Measurements from ENCODE around the gene SLC36A4. TPM values are rescaled to one million over a fixed set of nuclear protein-coding genes. Genes with fewer than 3 reads are reported as not detected.

SLC36A4 gene
- total and polyA plus RNA-seq, 11 donors, result 2.6 to 22.4 (median 7.4) TPM

DNA sequence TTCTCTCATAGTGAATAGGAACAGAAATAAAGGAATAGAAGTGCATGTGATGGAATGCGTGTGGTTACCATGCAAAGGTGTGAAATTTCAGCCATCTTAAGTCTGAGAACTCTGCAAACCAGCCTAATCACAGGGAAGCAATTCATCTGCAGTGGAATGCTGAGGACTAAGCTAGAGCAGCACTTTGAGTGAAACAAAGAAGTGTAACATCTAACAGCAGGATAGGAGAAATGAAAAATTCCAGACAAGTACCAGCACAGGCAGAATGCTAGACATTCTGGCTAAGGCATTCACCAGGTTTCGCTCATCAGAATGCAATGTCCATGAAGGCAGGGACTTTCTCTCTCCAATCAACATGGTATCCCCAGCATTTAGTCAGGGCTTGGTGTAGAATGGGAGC, 41.2 kb upstream of the SLC36A4 start:
- H3K4me1 ChIP-seq, result peaks cover 0 to 2% (median 0%) of the 10 kb centered on the region in 12 donors
- ATAC-seq, result no peak
- intact Hi-C loops (cut with DNase I), result loop anchor here in 3 of 10 donors (5.0 to 10.0 kb wide), 3 partner anchors 236 to 1266 kb away; partner anchors contain the start of gene SMCO4 (in 2 of the 3)
- 92 to 96% (median 94%) methylated on average over 2 of the region's 2 CpGs for WGBS, 4 donors
- no peaks in the 10 kb centered on the region for H3K9me3 ChIP-seq
- peaks cover 0 to 1% (median 0%) of the 10 kb centered on the region in 9 donors for H3K27me3 ChIP-seq
- H3K36me3 ChIP-seq, result no peaks in the 10 kb centered on the region
- H3K27ac ChIP-seq, result no peak overlapping the region
- DNase-seq, result no peak
- no peak overlapping the region for H3K4me3 ChIP-seq
- TF ChIP-seq POLR2A (IDR thresholded peaks at IDR 0.05) (no peak), CTCF (IDR thresholded peaks at IDR 0.05) (no peak)

DNA sequence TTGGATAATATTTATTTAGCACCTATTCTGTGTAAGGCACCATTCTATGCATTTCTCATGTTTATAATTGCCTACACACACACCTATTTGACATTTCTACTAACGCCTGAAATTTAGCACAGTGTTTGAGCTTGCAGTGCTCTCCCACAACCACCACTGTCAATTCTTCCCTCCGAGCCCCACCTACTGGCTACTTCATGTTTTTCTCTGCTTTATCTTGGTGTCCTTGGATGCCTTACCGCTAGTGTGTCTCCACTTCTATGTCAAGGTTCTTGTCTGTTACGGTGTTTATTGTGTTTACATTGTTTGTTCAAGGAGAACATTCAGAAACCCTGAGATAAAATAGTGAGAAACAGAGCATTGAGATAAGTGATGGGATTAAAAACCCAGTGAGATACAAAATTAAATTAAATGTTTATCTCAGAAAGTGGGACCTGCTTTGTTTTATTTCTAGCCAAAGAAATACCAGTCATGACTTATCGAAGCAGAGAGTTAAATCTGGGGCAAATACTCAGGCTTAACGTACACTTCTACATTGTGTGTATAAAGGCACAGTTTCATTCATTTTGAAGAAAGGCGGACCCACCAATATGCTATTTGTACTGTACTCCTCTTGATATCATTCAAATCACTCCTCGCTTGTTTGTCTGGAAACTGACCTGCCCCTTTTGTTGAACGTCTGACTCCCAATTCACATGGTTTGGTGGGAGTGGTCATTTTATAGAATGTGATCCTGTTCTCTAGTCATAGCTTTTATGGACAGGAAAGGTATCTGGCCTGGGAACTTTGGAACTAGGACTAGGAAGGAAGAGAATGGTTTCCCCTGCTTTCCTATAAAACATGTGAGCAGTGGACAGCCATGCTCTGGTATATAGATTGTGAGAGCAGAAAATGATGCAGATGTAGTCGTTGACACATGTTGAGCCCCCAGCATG, 39.2 kb upstream of the SLC36A4 start:
- Histone ChIP-seq H3K27me3 (peaks cover 0 to 3% (median 0%) of the 10 kb centered on the region in 9 donors), H3K27ac (no peak overlapping the region), H3K36me3 (no peaks in the 10 kb centered on the region), H3K9me3 (no peaks in the 10 kb centered on the region), H3K4me1 (peaks cover 0 to 2% (median 0%) of the 10 kb centered on the region in 12 donors), H3K4me3 (no peak overlapping the region)
- DNase-seq, result no peak
- peak in 3 of 4 donors; percentile 67 to 84 (median 72) for ATAC-seq
- intact Hi-C loops (cut with DNase I), result loop anchor here in 6 of 10 donors (2.0 to 10.0 kb wide), 4 partner anchors 238 to 1268 kb away; partner anchors contain the start of gene SMCO4 (in 5 of the 6)
- 34 to 40% (median 38%) methylated on average over 10 of the region's 10 CpGs for WGBS, 4 donors
- TF ChIP-seq POLR2A (IDR thresholded peaks at IDR 0.05) (no peak), CTCF (IDR thresholded peaks at IDR 0.05) (peak in 10 of 12 donors; percentile 17 to 58 (median 35))

- Histone ChIP-seq H3K36me3 (no peaks in the 10 kb centered on the region), H3K4me3 (no peak overlapping the region), H3K4me1 (peaks cover 0 to 2% (median 0%) of the 10 kb centered on the region in 12 donors), H3K9me3 (no peaks in the 10 kb centered on the region), H3K27ac (no peak overlapping the region), H3K27me3 (peaks cover 0 to 3% (median 0%) of the 10 kb centered on the region in 9 donors)
- intact Hi-C loops (cut with DNase I), result loop anchor here (1.0 to 10.0 kb wide), 10 partner anchors 240 to 1270 kb away; partner anchors contain the start of gene SMCO4 (in 7 of the 10)
- ATAC-seq (peak; percentile 97 to 99 (median 97)), DNase-seq (peak; percentile 61 to 77 (median 74))
- 20 to 25% (median 22%) methylated on average over 4 of the region's 4 CpGs for WGBS, 4 donors
- TF ChIP-seq POLR2A (IDR thresholded peaks at IDR 0.05) (no peak), CTCF (IDR thresholded peaks at IDR 0.05) (peak; percentile 85 to 95 (median 88))
Observed at GRCh38 chr11:93234602-93235207, 36.9 kb upstream of the SLC36A4 start.

All from heart left ventricle (tissue), 16 donors.